HG03060 (cell line): ENCODE data around the gene TBX15.
"Not testable (repeated sequence)": the region's sequence is repeated elsewhere in the genome, so short reads cannot be mapped to it uniquely, and the experiment has no call there.

Experiments
- ATAC-seq: cut with Tn5 transposase; IDR thresholded peaks from one replicate; pipeline ENCODE4 v1.9.1; 2021; ENCODE audit warnings: low read depth, moderate number of reproducible peaks; ENCODE audit not compliant: unreplicated experiment

The TBX15 gene

GRCh38 chr1:118931876-118932275 is 56.3 kb downstream of the TBX15 start:
- no peak for ATAC-seq

GRCh38 chr1:118928739-118929554 is 59.2 kb downstream of the TBX15 start:
- ATAC-seq = no peak

- ATAC-seq = no peak
Measured at GRCh38 chr1:118927427-118928187, 60.5 kb downstream of the TBX15 start.

- ATAC-seq = no peak
Measured at GRCh38 chr1:118926261-118926660, 61.9 kb downstream of the TBX15 start.

- no peak for ATAC-seq
Measured at GRCh38 chr1:118925651-118926050, 62.5 kb downstream of the TBX15 start.

GRCh38 chr1:118923319-118923718 is 64.8 kb downstream of the TBX15 start:
- ATAC-seq = no peak

- ATAC-seq = no peak
Measured at GRCh38 chr1:118921994-118922393, 66.1 kb downstream of the TBX15 start.

GRCh38 chr1:118920124-118920717 is 67.9 kb downstream of the TBX15 start:
- ATAC-seq = no peak

- no peak for ATAC-seq
Measured at GRCh38 chr1:118918940-118919259, 69.2 kb downstream of the TBX15 start.

- peak; percentile 62 for ATAC-seq
Measured at GRCh38 chr1:118918230-118918939, 69.8 kb downstream of the TBX15 start.

- not testable (repeated sequence) for ATAC-seq
Measured at GRCh38 chr1:118916346-118916745, 71.8 kb downstream of the TBX15 start.

- peak; percentile 34 for ATAC-seq
Measured at GRCh38 chr1:118914379-118915161, 73.6 kb downstream of the TBX15 start.

GRCh38 chr1:118913818-118914217 is 74.3 kb downstream of the TBX15 start:
- ATAC-seq = no peak

GRCh38 chr1:118912574-118912973 is 75.6 kb downstream of the TBX15 start:
- no peak for ATAC-seq

GRCh38 chr1:118911571-118911970 is 76.6 kb downstream of the TBX15 start:
- ATAC-seq = no peak

- ATAC-seq = no peak
Measured at GRCh38 chr1:118907466-118907865, 80.7 kb downstream of the TBX15 start.

- no peak for ATAC-seq
Measured at GRCh38 chr1:118905671-118906070, 82.5 kb downstream of the TBX15 start.

GRCh38 chr1:118905196-118905595 is 82.9 kb downstream of the TBX15 start:
- no peak for ATAC-seq

GRCh38 chr1:118902711-118903191 is 85.4 kb downstream of the TBX15 start:
- ATAC-seq = no peak

GRCh38 chr1:118902299-118902698 is 85.8 kb downstream of the TBX15 start:
- ATAC-seq = no peak
